GM12878 (cell line): ENCODE data around the gene DAPK2. TPM values are rescaled to one million over a fixed set of nuclear protein-coding genes. Genes with fewer than 3 reads are reported as not detected.

Source experiments
- ATAC-seq: fragments of 200-7000 bp; cut with Tn5 transposase; 3 replicates; pipeline ENCODE4 v1.9.1; 2020; ENCODE audit warnings: mild to moderate bottlenecking, moderate library complexity
- BruUV-seq: library from RNA; stranded (reverse); fragments of 400-500 nt; replicated peaks from 2 replicates; lab custom pipeline; 2021; lab: Mats Ljungman, UMichigan
- CTCF ChIA-PET: fragments of 300-600 bp; sonication (Branson Sonifier 250); formaldehyde crosslinking; extraction: SDS; loops from one replicate; lab custom pipeline; 2021; ENCODE audit warnings: inconsistent platforms; lab: Yijun Ruan, JAX
- POLR2A ChIA-PET: fragments of 350-600 bp; formaldehyde crosslinking; extraction: SDS; loops from one replicate; lab custom pipeline; 2021; ENCODE audit warnings: inconsistent platforms; lab: Charles Lee
- RAD21 ChIA-PET: fragments of 300-600 bp; sonication (Branson Sonifier 250); formaldehyde crosslinking; loops from one replicate; lab custom pipeline; 2023; ENCODE audit warnings: antibody characterized with exemption; ENCODE audit not compliant: unreplicated experiment; lab: Charles Lee
- SMC1A ChIA-PET: fragments of 300-600 bp; sonication (Branson Sonifier 250); formaldehyde crosslinking; loops from one replicate; lab custom pipeline; 2023; ENCODE audit not compliant: unreplicated experiment, uncharacterized antibody; lab: Charles Lee
- DNase-seq: peaks from one replicate; pipeline ENCODE4 v3.0.0-alpha.2; 2011; ENCODE audit warnings: low read depth, low spot score
- FAIRE-seq: peaks from 3 replicates; lab custom pipeline; 2011; peaks lifted over from hg19 to GRCh38; lab: Jason Lieb, UNC
- H2AFZ ChIP-seq: 2 replicates; pipeline ENCODE4 v1.6.0; 2011; ENCODE audit warnings: low read depth, low read length, control low read depth; ENCODE audit not compliant: control insufficient read depth
- H3K27ac ChIP-seq: 2 replicates; pipeline ENCODE4 v1.5.1; 2011; ENCODE audit warnings: control low read depth; ENCODE audit not compliant: control insufficient read depth, insufficient read depth
- H3K27me3 ChIP-seq, 2 experiments: replicated peaks in 1 of 2; 2 replicates each; pipeline versions ENCODE4 v1.6.0 to v1.6.1; 2011; ENCODE audit warnings: low read length in 1 of 2; ENCODE audit not compliant: control insufficient read depth in 2 of 2, insufficient read depth in 2 of 2
- H3K36me3 ChIP-seq, 2 experiments: 2 replicates each; pipeline ENCODE4 v1.5.1; 2011; ENCODE audit warnings: low read length in 1 of 2; ENCODE audit not compliant: control insufficient read depth in 2 of 2, insufficient read depth in 2 of 2
- H3K4me1 ChIP-seq: 2 replicates; pipeline ENCODE4 v1.6.1; 2011; ENCODE audit warnings: mild to moderate bottlenecking, low read length, moderate library complexity, mixed read lengths; ENCODE audit not compliant: control insufficient read depth, insufficient read depth
- H3K4me2 ChIP-seq: 2 replicates; pipeline ENCODE4 v1.6.0; 2011; ENCODE audit warnings: control low read depth; ENCODE audit not compliant: control insufficient read depth, insufficient read depth
- H3K4me3 ChIP-seq: fragments of 200-600 bp; sonication (generic); 2 replicates; pipeline ENCODE4 v1.5.1; 2016
- H3K79me2 ChIP-seq: 2 replicates; pipeline ENCODE4 v1.6.0; 2011; ENCODE audit warnings: low read length; ENCODE audit not compliant: control insufficient read depth, insufficient read depth
- H3K9ac ChIP-seq: 2 replicates; pipeline ENCODE4 v1.8.0; 2011; ENCODE audit warnings: low read length, control low read depth, mixed read lengths; ENCODE audit not compliant: control insufficient read depth, insufficient read depth
- H3K9me3 ChIP-seq: replicated peaks from 3 replicates; pipeline ENCODE4 v1.5.1; 2011; ENCODE audit warnings: mild to moderate bottlenecking, low read length; ENCODE audit not compliant: control insufficient read depth, insufficient read depth
- H4K20me1 ChIP-seq: 2 replicates; pipeline ENCODE4 v1.6.0; 2011; ENCODE audit not compliant: control insufficient read depth, insufficient read depth
- ATF2 ChIP-seq: IDR thresholded peaks from 2 replicates; pipeline ENCODE4 v1.6.1; 2012; ENCODE audit warnings: low read length, inconsistent platforms
- ATF3 ChIP-seq: IDR thresholded peaks from 2 replicates; pipeline ENCODE4 v1.6.1; 2011; ENCODE audit warnings: low read depth, mild to moderate bottlenecking, low read length, moderate library complexity, borderline replicate concordance; ENCODE audit errors: extremely low read depth
- BHLHE40 ChIP-seq, 2 experiments: fragments of 450-650 bp in 1 of 2; IDR thresholded peaks; 2 replicates each; pipeline ENCODE4 v1.6.1; 2011 to 2017; ENCODE audit warnings: low read depth in 2 of 2, borderline replicate concordance in 1 of 2, improper control_type of control experiment in 1 of 2, low read length in 1 of 2, mild to moderate bottlenecking in 1 of 2
- BRCA1 ChIP-seq: IDR thresholded peaks from 2 replicates; pipeline ENCODE4 v1.6.1; 2011; ENCODE audit warnings: low read depth, low read length, improper control_type of control experiment
- CEBPZ ChIP-seq: fragments of 150-350 bp; IDR thresholded peaks from 2 replicates; pipeline ENCODE4 v1.6.1; 2016; ENCODE audit warnings: low read depth, low read length
- ELK1 ChIP-seq: IDR thresholded peaks from 2 replicates; pipeline ENCODE4 v1.6.1; 2012; ENCODE audit warnings: low read depth, low read length, improper control_type of control experiment
- ESRRA ChIP-seq: IDR thresholded peaks from 2 replicates; pipeline ENCODE4 v1.6.1; 2012; ENCODE audit warnings: mild to moderate bottlenecking, low read length, improper control_type of control experiment
- IKZF2 ChIP-seq, 2 experiments: fragments of 450-650 bp; IDR thresholded peaks; 2 replicates each; pipeline ENCODE4 v1.6.1; 2017; ENCODE audit warnings: mild to moderate bottlenecking in 2 of 2, moderate library complexity in 2 of 2
- MEF2A ChIP-seq: IDR thresholded peaks from 2 replicates; pipeline ENCODE4 v1.6.1; 2011; ENCODE audit warnings: low read depth, mild to moderate bottlenecking, low read length, moderate library complexity; ENCODE audit not compliant: insufficient read depth
- MEF2B ChIP-seq: fragments of 450-650 bp; IDR thresholded peaks from 2 replicates; pipeline ENCODE4 v1.6.1; 2018; ENCODE audit warnings: mild to moderate bottlenecking, moderate library complexity; ENCODE audit not compliant: partially characterized antibody, poor library complexity, severe bottlenecking
- NFIC ChIP-seq: IDR thresholded peaks from 2 replicates; pipeline ENCODE4 v1.6.1; 2012; ENCODE audit warnings: low read depth, mild to moderate bottlenecking, inconsistent platforms, low read length, moderate library complexity
- NR2F1 ChIP-seq: fragments of 450-650 bp; conservative IDR thresholded peaks from 2 replicates; pipeline ENCODE4 v1.6.1; 2017; ENCODE audit warnings: mild to moderate bottlenecking
- PAX5 ChIP-seq: IDR thresholded peaks from 2 replicates; pipeline ENCODE4 v1.6.1; 2011; ENCODE audit warnings: low read depth, low read length, borderline replicate concordance
- PAX8 ChIP-seq: fragments of 450-650 bp; IDR thresholded peaks from 2 replicates; pipeline ENCODE4 v1.6.1; 2017; ENCODE audit warnings: mild to moderate bottlenecking, moderate library complexity
- PML ChIP-seq: IDR thresholded peaks from 2 replicates; pipeline ENCODE4 v1.6.1; 2012; ENCODE audit warnings: low read length, inconsistent platforms
- RB1 ChIP-seq: fragments of 450-650 bp; formaldehyde crosslinking; IDR thresholded peaks from 2 replicates; pipeline ENCODE4 v1.6.1; 2017; ENCODE audit warnings: mild to moderate bottlenecking, borderline replicate concordance
- RBBP5 ChIP-seq: fragments of 200-600 bp; sonication (generic); conservative IDR thresholded peaks from 2 replicates; pipeline ENCODE4 v1.6.1; 2016
- SMARCA5 ChIP-seq: fragments of 450-650 bp; IDR thresholded peaks from 2 replicates; pipeline ENCODE4 v1.6.1; 2017; ENCODE audit warnings: mild to moderate bottlenecking
- ZNF24 ChIP-seq: fragments of 450-650 bp; IDR thresholded peaks from 2 replicates; pipeline ENCODE4 v1.6.1; 2017; ENCODE audit warnings: antibody characterized with exemption, mild to moderate bottlenecking
- ZNF622 ChIP-seq: fragments of 450-650 bp; IDR thresholded peaks from 2 replicates; pipeline ENCODE4 v1.6.1; 2017; ENCODE audit warnings: mild to moderate bottlenecking, inconsistent platforms
- WGBS: methylation state at CpG from one replicate; pipeline ENCODE4 v1.1.6; 2016; ENCODE audit warnings: low lambda C conversion rate; ENCODE audit not compliant: insufficient replicate concordance, insufficient coverage; ENCODE audit errors: missing lambda C conversion rate; 5-methylcytosine and 5-hydroxymethylcytosine counted together
- in situ Hi-C: fragments of 300-500 bp; cut with MboI; formaldehyde crosslinking; loops from 9 replicates; pipeline ENCODE4 v1.14.3; 2018; ENCODE audit warnings: mixed read lengths
- intact Hi-C: fragments of 100-400 bp; cut with micrococcal nuclease; formaldehyde crosslinking; loops from one replicate; pipeline ENCODE4 v1.14.2; 2022; ENCODE audit not compliant: unreplicated experiment
- polyA plus RNA-seq, 11 experiments: library from polyadenylated mRNA; depleted of rRNA in 4 of 11; unstranded in 6 of 11; stranded (reverse) in 5 of 11; fragments of >200 nt; fragmentation: Nextera tagmentation in 4 of 11; fragmentation: Illumina TruSeq in 1 of 11; extraction: Ambion mirVana in 4 of 11; extraction: Trizol in 1 of 11; gene quantifications; 1 replicate in 1 of 11; 2 replicates in 10 of 11; pipeline versions ENCODE4 v1.2.1 to v1.2.3, GENCODE V29; 2011 to 2016; ENCODE audit warnings: inconsistent platforms in 2 of 11, missing spikeins in 2 of 11, low read depth in 1 of 11
- total RNA-seq, 4 experiments: library from RNA; depleted of rRNA in 3 of 4; stranded (reverse); fragments of >200 nt in 3 of 4; fragmentation: Illumina TruSeq in 1 of 4; extraction: Trizol in 1 of 4; gene quantifications; 2 replicates each; pipeline versions ENCODE4 v1.2.1 to v1.2.3, GENCODE V29; 2013 to 2021

The DAPK2 gene
- total and polyA plus RNA-seq, 10 of the 15 experiments (the other 5 are each of a cell fraction or from before 2014, with no cell fraction given), result 0.69 to 8.4 (median 4.1) TPM

GRCh38 chr15:63918901-63919348 is 127.4 kb downstream of the DAPK2 start:
- no peak for DNase-seq
- Histone ChIP-seq H3K9me3 (no peaks in the 10 kb centered on the region), H3K9ac (no peak overlapping the region), H3K4me2 (no peak overlapping the region), H3K27ac (no peak overlapping the region), H3K4me1 (peaks cover 13% of the 10 kb centered on the region), H3K36me3 (peaks cover 0 to 3% of the 10 kb centered on the region in 2 experiments; a peak in 2 of 4 replicates), H3K4me3 (no peak overlapping the region), H3K27me3 (no peaks in the 10 kb centered on the region), H4K20me1 (no peaks in the 10 kb centered on the region), H2AFZ (no peak overlapping the region)
- no TSS peak for BruUV-seq
- RAD21 ChIA-PET, result no interaction called here
- WGBS, result 75% methylated on average over 9 of the region's 9 CpGs
- no peak for ATAC-seq
- intact Hi-C loops, result no loop called here
- POLR2A ChIA-PET, result interaction anchor here (1.2 kb wide), 1 partner anchor 27 kb away, joined by 3 read pairs; no protein-coding TSS in a partner anchor
- FAIRE-seq, result no peak
- SMC1A ChIA-PET, result interaction anchor here (0.8 to 2.4 kb wide), 5 partner anchors 12 to 167 kb away, joined by 3 to 5 read pairs (median 4); no protein-coding TSS in a partner anchor
- CTCF ChIA-PET, result interaction anchor here (0.7 to 1.2 kb wide), 5 partner anchors 10 to 129 kb away, joined by 3 to 5 read pairs (median 3); no protein-coding TSS in a partner anchor
- in situ Hi-C loops, result no loop called here
- no peak for TF ChIP-seq RBBP5
- TF ChIP-seq ATF3, result no peak
- no peak for TF ChIP-seq PAX5
- TF ChIP-seq CEBPZ, result no peak
- no peak for TF ChIP-seq BHLHE40 (IDR thresholded peaks at IDR 0.05; ENCODE audit: borderline replicate concordance in 1 of 2, low read depth in 2 of 2, low read length in 1 of 2)
- no peak for TF ChIP-seq IKZF2 (IDR thresholded peaks at IDR 0.05)
- TF ChIP-seq SMARCA5, result no peak
- TF ChIP-seq PAX8, result no peak
- TF ChIP-seq NFIC, result no peak
- TF ChIP-seq ELK1, result no peak
- no peak for TF ChIP-seq RB1
- TF ChIP-seq NR2F1, result no peak
- no peak for TF ChIP-seq MEF2A
- TF ChIP-seq ZNF622, result no peak
- no peak for TF ChIP-seq PML
- TF ChIP-seq ATF2, result no peak
- TF ChIP-seq BRCA1, result no peak
- no peak for TF ChIP-seq MEF2B
- TF ChIP-seq ZNF24, result no peak
- no peak for TF ChIP-seq ESRRA
- TF ChIP-seq, all 136 proteins: peak for 0
- no peaks in the 10 kb centered on the region for H3K79me2 ChIP-seq
